GM19328 (cell line): ENCODE data around the gene INTS15.

ENCODE experiments used
- ATAC-seq: cut with Tn5 transposase; IDR thresholded peaks from one replicate; pipeline ENCODE4 v1.9.1; 2021; ENCODE audit warnings: mild to moderate bottlenecking, moderate library complexity; ENCODE audit not compliant: unreplicated experiment

The INTS15 gene

DNA sequence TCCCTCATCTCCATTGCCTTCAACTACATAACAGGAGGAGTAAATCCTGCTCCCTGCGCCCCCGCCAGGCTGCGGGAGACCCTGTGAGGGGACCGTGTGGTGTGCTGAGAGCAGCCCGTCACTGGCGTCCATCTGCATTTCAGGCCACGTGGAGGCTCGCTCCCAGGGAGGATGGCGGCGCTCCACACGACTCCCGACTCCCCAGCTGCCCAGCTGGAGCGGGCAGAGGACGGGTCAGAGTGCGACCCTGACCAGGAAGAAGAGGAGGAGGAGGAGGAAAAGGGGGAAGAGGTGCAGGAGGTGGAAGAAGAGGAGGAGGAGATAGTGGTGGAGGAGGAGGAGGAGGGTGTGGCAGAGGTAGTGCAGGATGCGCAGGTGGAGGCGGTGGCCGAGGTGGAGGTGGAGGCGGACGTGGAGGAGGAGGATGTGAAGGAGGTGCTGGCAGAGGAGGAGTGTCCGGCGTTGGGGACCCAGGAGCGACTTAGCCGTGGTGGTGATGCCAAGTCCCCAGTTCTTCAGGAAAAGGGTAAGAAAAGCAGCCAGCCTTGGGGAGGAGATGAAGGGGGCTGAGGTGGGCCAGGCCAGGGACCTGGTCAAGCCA is 52.5 kb downstream of the INTS15 start:
- no peak for ATAC-seq

- ATAC-seq = no peak
These were observed 53.2 kb downstream of the INTS15 start for GRCh38 chr7:6642861-6643640.

GRCh38 chr7:6643915-6644625 is 54.2 kb downstream of the INTS15 start:
- ATAC-seq = no peak

GRCh38 chr7:6644728-6645127 is 54.9 kb downstream of the INTS15 start:
- ATAC-seq = no peak

DNA sequence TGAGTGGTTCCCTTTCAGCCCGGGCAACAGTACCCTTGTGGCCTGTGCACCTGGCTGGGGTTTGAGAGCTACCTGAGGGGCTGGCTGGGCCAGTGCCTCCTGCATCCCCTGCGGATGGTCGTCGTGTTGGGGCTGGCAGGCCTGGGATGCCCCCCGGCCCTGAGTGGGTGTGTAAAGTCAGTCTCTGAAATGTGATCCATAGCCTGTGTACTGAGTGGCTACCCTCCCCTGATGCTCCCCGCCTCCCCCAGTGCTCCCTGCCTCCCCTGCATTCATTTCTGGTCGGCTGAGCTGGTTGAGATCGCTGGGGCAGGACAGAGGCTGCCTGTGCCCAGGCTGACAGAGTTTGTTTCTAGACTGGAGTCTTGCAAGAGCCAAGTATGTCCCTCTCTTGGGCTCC is 56.6 kb downstream of the INTS15 start:
- ATAC-seq = no peak

GRCh38 chr7:6647080-6647479 is 57.3 kb downstream of the INTS15 start:
- no peak for ATAC-seq

DNA sequence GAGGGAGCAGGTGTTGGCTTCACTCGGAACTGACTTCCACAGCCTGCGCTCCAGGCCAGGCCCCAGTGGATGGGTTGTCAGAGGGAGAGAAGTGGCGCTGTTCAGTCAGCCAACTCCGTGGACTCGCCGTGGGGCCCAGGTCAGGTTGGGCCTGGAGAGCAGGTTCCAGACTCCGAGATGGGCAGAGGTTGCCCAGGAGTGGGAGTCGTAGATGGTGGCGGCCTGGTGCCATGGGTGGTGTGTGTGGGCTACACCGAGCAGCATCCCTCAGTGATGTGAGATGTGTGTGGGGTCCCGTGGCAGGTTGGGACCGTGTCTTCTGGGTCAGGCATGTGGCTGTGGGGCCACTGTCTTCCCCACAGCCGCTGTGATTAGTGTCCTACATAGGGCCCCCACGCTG is 57.7 kb downstream of the INTS15 start:
- no peak for ATAC-seq

DNA sequence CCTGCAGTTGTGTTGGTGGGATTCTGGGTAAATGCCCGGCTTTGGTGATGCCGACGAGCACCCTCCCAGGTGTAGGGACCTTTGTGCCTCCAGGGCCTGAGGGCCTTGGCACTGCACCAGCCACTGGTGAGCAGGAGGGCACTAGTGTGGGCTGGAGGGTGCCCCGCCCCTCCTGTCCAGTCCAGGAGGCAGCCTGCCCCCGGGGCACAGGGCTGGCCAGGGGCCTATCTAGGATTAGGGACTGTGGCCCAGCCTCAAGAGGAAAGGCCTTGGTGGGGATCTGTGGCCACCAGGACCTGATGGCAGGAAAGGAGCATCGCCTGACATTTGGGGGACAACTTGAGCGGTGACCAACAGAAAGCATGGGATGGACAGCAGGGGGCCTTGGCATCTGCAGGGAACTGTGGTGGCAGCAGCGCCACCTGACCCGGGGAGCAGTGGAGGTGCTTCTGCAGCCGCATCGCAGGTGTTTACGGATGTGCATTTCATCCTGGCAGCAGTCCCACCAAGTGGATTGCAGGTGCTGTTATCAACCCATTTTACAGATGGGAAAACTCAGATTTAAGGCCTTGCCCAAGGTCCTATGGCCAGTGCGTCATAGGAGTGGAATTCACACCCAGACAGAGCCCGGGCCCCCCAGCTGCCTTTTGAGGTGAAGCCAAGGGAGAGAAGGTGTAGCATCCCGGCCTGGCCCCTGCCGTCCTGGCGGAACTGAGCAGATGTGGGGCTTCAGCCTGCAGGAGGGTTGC is 58.4 kb downstream of the INTS15 start:
- ATAC-seq = no peak

DNA sequence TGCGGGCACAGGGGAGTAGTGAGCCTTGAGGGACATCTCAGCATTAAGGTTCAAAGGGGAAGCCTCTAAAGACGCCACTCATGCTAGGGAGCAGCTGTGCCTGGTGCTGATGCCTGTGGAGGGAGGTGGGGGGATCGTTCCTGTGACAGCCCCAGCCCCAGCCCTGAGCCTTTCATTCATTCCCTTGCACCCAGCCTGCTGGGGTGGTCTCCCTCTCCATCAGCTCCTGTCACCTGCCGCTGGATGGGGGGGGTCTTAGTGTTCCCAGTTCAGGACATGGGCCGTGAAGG is 58.9 kb downstream of the INTS15 start:
- no peak for ATAC-seq

GRCh38 chr7:6649241-6649961 is 59.6 kb downstream of the INTS15 start:
- ATAC-seq = no peak

GRCh38 chr7:6650086-6650485 is 60.3 kb downstream of the INTS15 start:
- no peak for ATAC-seq

DNA sequence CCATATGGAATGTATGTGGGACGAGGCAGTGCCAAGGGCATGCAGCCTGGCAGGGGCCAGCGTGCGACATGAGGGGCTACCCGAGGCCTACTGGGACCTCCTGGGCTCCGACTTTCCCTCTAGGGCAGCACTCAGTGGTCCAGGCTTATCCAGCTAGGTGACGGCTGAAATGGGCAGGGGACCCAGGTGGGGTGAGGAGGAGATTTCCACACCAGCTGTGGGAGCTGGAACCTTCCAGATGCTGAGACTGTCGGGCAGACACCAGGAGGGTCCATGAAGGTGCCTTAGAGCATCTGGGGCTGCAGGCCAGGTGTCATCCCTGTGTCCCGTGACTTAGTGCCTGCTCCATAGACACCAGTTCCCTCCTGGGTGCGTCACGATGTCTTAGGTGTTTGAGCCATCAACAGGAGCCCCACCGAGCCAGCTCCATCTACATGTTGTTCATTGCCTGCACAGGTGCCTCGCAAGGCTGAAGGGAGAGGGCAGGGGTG is 60.7 kb downstream of the INTS15 start:
- no peak for ATAC-seq

GRCh38 chr7:6651851-6652445 is 62.1 kb downstream of the INTS15 start:
- ATAC-seq = no peak

- no peak for ATAC-seq
These were observed 62.7 kb downstream of the INTS15 start for GRCh38 chr7:6652446-6653011.

- no peak for ATAC-seq
These were observed 63.5 kb downstream of the INTS15 start for GRCh38 chr7:6653071-6654003.

GRCh38 chr7:6654113-6654841 is 64.5 kb downstream of the INTS15 start:
- no peak for ATAC-seq

DNA sequence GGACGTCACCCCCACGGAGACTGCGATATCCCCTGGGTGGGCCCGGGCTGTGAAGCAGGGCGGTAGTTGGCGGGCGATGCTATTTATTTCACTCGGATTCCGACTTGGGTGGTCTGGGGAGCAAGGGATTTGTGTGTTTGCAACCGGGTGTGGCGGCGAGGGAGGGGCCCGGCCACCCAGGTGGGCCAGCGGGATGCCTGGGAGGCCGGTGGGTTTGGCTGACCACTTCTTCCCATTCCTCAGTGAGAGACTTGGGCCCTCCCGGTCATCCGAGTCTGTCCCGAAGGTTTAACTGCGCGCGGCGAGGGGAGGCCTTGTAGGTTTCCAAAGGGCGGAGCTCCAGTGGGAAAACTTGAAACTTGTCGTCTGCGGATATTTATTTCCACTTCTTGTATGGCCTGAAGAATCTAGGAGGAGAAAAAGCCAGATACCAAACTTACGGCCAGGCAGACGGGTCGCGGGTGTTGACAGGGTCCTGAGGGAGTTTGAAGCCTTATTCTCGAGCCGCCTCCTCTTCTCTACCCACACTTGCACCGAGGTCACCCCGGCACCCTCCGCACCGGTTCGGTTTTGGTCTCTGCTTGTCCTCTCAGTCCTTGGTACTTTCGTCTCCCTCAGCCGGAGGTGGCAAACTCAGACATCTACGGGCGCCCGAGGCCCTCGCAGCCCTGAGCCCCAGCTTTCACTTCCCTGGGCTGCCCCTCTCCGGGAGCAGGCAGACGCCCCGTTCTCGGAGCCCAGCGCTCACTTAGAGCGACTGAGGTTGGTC is 65.2 kb downstream of the INTS15 start:
- no peak for ATAC-seq
